ENCODE measurements around the gene RWDD1. TPM values are rescaled to one million over a fixed set of nuclear protein-coding genes. Genes with fewer than 3 reads are reported as not detected.
A peak's percentile ranks its signal among the peaks of the same experiment; 100 is the strongest.

The RWDD1 gene
- total and polyA plus RNA-seq, 2 of the 13 experiments (the other 11 are each of a cell fraction or from before 2014, with no cell fraction given), result 27.4 to 67.1 TPM

DNA sequence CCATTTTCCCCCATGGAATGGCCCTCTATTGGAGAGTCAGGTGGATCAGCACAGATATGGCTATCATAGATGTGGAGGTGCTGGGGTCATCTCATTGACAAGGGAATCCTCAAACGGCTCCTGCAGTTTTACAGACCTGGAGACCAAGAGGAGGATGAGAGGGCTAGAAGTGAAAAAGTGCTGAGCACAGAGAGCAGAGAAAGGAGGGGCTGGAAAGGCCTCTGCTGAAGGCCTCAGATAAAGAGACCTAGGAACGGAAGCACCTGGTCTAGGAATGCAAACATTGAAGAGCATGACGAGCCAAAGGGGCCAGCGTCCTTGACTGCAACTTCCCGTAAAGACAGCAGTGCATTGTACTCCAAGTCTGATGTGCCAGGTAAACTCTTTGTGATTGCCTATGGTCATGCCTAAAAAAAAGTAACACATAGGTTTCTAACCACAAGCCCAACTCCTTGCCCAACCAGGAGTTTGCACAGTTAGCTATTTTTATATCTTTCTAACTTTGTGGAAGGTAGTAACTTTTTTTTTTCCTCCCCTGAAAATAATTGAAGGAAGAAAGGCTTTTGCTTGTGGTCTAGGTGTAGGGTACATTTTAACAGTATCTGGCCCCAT is 60.2 kb downstream of the RWDD1 start (continued):
- TF ChIP-seq, protein P1, sequence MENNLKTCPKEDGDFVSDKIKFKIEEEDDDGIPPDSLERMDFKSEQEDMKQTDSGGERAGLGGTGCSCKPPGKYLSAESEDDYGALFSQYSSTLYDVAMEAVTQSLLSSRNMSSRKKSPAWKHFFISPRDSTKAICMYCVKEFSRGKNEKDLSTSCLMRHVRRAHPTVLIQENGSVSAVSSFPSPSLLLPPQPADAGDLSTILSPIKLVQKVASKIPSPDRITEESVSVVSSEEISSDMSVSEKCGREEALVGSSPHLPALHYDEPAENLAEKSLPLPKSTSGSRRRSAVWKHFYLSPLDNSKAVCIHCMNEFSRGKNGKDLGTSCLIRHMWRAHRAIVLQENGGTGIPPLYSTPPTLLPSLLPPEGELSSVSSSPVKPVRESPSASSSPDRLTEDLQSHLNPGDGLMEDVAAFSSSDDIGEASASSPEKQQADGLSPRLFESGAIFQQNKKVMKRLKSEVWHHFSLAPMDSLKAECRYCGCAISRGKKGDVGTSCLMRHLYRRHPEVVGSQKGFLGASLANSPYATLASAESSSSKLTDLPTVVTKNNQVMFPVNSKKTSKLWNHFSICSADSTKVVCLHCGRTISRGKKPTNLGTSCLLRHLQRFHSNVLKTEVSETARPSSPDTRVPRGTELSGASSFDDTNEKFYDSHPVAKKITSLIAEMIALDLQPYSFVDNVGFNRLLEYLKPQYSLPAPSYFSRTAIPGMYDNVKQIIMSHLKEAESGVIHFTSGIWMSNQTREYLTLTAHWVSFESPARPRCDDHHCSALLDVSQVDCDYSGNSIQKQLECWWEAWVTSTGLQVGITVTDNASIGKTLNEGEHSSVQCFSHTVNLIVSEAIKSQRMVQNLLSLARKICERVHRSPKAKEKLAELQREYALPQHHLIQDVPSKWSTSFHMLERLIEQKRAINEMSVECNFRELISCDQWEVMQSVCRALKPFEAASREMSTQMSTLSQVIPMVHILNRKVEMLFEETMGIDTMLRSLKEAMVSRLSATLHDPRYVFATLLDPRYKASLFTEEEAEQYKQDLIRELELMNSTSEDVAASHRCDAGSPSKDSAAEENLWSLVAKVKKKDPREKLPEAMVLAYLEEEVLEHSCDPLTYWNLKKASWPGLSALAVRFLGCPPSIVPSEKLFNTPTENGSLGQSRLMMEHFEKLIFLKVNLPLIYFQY (CRISPR knock-in tag; IDR thresholded peaks at IDR 0.05; ENCODE audit: borderline replicate concordance), result no peak
- TF ChIP-seq, protein P2, sequence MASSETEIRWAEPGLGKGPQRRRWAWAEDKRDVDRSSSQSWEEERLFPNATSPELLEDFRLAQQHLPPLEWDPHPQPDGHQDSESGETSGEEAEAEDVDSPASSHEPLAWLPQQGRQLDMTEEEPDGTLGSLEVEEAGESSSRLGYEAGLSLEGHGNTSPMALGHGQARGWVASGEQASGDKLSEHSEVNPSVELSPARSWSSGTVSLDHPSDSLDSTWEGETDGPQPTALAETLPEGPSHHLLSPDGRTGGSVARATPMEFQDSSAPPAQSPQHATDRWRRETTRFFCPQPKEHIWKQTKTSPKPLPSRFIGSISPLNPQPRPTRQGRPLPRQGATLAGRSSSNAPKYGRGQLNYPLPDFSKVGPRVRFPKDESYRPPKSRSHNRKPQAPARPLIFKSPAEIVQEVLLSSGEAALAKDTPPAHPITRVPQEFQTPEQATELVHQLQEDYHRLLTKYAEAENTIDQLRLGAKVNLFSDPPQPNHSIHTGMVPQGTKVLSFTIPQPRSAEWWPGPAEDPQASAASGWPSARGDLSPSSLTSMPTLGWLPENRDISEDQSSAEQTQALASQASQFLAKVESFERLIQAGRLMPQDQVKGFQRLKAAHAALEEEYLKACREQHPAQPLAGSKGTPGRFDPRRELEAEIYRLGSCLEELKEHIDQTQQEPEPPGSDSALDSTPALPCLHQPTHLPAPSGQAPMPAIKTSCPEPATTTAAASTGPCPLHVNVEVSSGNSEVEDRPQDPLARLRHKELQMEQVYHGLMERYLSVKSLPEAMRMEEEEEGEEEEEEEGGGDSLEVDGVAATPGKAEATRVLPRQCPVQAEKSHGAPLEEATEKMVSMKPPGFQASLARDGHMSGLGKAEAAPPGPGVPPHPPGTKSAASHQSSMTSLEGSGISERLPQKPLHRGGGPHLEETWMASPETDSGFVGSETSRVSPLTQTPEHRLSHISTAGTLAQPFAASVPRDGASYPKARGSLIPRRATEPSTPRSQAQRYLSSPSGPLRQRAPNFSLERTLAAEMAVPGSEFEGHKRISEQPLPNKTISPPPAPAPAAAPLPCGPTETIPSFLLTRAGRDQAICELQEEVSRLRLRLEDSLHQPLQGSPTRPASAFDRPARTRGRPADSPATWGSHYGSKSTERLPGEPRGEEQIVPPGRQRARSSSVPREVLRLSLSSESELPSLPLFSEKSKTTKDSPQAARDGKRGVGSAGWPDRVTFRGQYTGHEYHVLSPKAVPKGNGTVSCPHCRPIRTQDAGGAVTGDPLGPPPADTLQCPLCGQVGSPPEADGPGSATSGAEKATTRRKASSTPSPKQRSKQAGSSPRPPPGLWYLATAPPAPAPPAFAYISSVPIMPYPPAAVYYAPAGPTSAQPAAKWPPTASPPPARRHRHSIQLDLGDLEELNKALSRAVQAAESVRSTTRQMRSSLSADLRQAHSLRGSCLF (CRISPR knock-in tag; IDR thresholded peaks at IDR 0.05; ENCODE audit: borderline replicate concordance), result no peak
- TF ChIP-seq ZNF451 (CRISPR knock-in tag; IDR thresholded peaks at IDR 0.05) (peak; percentile 85; the same call in 1 of the 2 replicates), IRF9 (CRISPR knock-in tag; IDR thresholded peaks at IDR 0.05; ENCODE audit: borderline replicate concordance) (no peak), ZNF256 (CRISPR knock-in tag; conservative IDR thresholded peaks at IDR 0.05) (no peak), POLR2AphosphoS5 (IDR thresholded peaks at IDR 0.05; ENCODE audit: low read depth, low read length) (peak; percentile 54), SMARCC2 (IDR thresholded peaks at IDR 0.05) (no peak), BATF2 (CRISPR knock-in tag; IDR thresholded peaks at IDR 0.05) (no peak), ZNF781 (CRISPR knock-in tag; IDR thresholded peaks at IDR 0.05; ENCODE audit: borderline replicate concordance, not compliant biosample characterization) (no peak), ZFP1 (CRISPR knock-in tag; IDR thresholded peaks at IDR 0.05) (peak; percentile 82; the same call in 1 of the 2 replicates), MBNL3 (CRISPR knock-in tag; conservative IDR thresholded peaks at IDR 0.05) (no peak), ZBTB33 (CRISPR knock-in tag; IDR thresholded peaks at IDR 0.05) (peak; percentile 72), ZBTB49 (CRISPR knock-in tag; IDR thresholded peaks at IDR 0.05; ENCODE audit: borderline replicate concordance) (no peak)

All from HepG2 (cell line).